ENCODE data around the gene KCTD17. TPM values are rescaled to one million over a fixed set of nuclear protein-coding genes. Genes with fewer than 3 reads are reported as not detected.

KCTD17 gene
- total RNA-seq, 1 donor = 25.0 TPM

GRCh38 chr22:37037669-37038068 lies 13.9 kb upstream of the KCTD17 start:
- Histone ChIP-seq H3K4me1 (ENCODE audit: insufficient read depth, low read length) (peaks cover 8% of the 10 kb centered on the region), H3K4me3 (ENCODE audit: insufficient read depth, low read length) (no peak overlapping the region), H3K36me3 (ENCODE audit: insufficient read depth, low read length) (no peaks in the 10 kb centered on the region), H4K20me1 (ENCODE audit: insufficient read depth, low read length) (no peaks in the 10 kb centered on the region), H3K79me2 (ENCODE audit: insufficient read depth, low read length) (no peaks in the 10 kb centered on the region), H3K4me2 (ENCODE audit: insufficient read depth, low read length) (no peak overlapping the region), H2AFZ (ENCODE audit: low read length) (no peak overlapping the region), H3K27ac (ENCODE audit: low read depth, low read length) (no peak overlapping the region), H3K9me3 (ENCODE audit: low read depth, low read length) (no peaks in the 10 kb centered on the region), H3K27me3 (ENCODE audit: insufficient read depth, low read length) (peaks cover 8% of the 10 kb centered on the region)
- TF ChIP-seq, protein P1, sequence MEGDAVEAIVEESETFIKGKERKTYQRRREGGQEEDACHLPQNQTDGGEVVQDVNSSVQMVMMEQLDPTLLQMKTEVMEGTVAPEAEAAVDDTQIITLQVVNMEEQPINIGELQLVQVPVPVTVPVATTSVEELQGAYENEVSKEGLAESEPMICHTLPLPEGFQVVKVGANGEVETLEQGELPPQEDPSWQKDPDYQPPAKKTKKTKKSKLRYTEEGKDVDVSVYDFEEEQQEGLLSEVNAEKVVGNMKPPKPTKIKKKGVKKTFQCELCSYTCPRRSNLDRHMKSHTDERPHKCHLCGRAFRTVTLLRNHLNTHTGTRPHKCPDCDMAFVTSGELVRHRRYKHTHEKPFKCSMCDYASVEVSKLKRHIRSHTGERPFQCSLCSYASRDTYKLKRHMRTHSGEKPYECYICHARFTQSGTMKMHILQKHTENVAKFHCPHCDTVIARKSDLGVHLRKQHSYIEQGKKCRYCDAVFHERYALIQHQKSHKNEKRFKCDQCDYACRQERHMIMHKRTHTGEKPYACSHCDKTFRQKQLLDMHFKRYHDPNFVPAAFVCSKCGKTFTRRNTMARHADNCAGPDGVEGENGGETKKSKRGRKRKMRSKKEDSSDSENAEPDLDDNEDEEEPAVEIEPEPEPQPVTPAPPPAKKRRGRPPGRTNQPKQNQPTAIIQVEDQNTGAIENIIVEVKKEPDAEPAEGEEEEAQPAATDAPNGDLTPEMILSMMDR (IDR thresholded peaks at IDR 0.05; ENCODE audit: extremely low read depth, low read depth, low read length) = no peak
- peak; percentile 42 for DNase-seq (ENCODE audit: insufficient read length, low spot score, missing footprints)

DNA sequence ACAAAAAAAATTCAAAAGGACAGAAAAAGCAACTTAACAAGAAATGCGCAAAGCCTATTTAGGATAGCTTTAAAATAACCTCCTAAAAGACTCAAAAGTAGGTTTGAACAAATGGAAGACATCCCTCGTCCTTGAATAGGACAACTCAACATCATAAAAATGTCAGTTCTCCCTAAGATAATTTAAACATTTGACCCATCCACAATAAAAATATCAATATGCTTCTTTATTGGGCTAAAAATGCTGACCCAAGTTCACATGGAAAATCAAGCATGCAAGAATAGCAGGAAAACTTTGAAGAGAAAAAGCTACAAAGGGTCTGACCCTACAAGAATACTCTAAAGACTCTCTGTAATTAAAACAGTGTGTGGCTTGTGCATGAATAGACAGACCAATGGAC lies 12.1 kb upstream of the KCTD17 start:
- TF ChIP-seq, protein P1 (IDR thresholded peaks at IDR 0.05; ENCODE audit: extremely low read depth, low read depth, low read length) = no peak
- no peaks in the 10 kb centered on the region for H3K9me3 ChIP-seq (ENCODE audit: low read depth, low read length)
- no peak overlapping the region for H3K27ac ChIP-seq (ENCODE audit: low read depth, low read length)
- peaks cover 8% of the 10 kb centered on the region for H3K27me3 ChIP-seq (ENCODE audit: insufficient read depth, low read length)
- H4K20me1 ChIP-seq (ENCODE audit: insufficient read depth, low read length) = no peaks in the 10 kb centered on the region
- H3K4me2 ChIP-seq (ENCODE audit: insufficient read depth, low read length) = no peak overlapping the region
- peaks cover 5% of the 10 kb centered on the region for H3K4me1 ChIP-seq (ENCODE audit: insufficient read depth, low read length)
- no peaks in the 10 kb centered on the region for H3K36me3 ChIP-seq (ENCODE audit: insufficient read depth, low read length)
- DNase-seq (ENCODE audit: insufficient read length, low spot score, missing footprints) = no peak
- H2AFZ ChIP-seq (ENCODE audit: low read length) = no peak overlapping the region
- no peak overlapping the region for H3K4me3 ChIP-seq (ENCODE audit: insufficient read depth, low read length)
- no peaks in the 10 kb centered on the region for H3K79me2 ChIP-seq (ENCODE audit: insufficient read depth, low read length)

DNA sequence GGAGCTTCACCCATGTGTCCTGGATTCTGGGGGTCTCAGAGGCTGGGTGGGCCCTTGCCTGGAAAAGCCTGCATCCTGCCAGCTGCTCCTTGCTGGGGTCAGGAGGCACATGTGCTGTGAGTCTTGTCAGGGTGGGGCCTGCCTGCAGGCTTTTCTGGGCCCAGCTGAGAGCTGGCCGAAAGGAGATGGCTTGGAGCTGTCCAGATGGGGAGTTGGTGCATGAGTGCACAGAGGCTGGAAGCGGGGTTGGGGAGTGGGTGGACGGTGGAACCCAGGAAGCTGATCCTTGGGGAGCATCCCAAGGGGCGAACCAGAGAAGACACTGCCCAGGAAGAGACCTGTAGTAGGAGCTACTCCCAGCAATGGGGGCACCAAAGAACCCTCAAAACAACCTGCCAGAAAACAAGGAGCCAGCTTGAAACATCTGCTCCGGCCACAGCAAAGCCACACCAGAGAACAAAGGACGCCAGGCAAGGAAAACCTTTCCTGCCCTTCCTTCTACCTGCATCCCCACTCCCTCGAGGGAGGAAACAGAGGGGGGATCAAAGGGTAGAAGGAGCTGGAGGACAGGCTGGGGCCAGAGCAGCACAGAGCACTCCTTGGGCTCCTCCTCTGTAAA lies 8.2 kb upstream of the KCTD17 start:
- DNase-seq (ENCODE audit: insufficient read length, low spot score, missing footprints) = peak; percentile 36

DNA sequence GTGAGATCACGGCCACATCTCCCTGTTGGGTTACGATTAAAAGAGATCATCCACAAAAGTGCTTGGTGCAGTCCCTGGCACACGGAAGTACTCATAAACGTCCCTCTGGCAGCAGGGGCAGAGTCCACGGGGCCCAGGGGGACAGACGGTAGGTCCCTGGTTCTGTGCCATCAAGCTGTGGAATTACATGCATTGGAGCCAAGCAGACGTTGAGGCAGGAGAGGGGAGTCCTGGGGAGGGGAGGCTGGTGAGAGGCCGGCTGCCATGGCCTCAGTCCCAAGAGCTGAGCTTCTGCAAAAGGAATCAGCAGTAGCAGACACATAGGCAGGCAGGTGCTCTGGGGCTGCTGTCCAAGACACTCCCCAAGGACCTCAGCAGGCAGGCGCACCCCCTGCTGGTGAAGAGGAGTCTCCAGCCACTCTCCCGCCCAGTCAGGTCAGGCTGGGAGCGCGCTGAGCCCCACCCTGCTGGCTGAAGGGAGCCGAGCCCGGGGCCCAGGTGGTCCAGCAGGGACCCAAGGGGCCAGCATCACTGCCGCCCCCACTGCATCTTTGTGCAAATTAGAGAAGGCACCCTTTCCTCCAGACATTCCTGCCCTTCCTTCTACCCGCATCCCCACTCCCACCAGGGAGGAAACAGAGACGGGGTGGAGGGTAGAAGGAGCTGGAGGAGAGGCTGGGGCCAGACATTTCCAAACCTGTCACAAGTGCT lies 7.6 kb upstream of the KCTD17 start:
- no peak overlapping the region for H2AFZ ChIP-seq (ENCODE audit: low read length)
- TF ChIP-seq, protein P1 (IDR thresholded peaks at IDR 0.05; ENCODE audit: extremely low read depth, low read depth, low read length) = peak; percentile 48

More for the DNA sequence above, 8.2 kb upstream of the KCTD17 start:
- TF ChIP-seq, protein P1 (IDR thresholded peaks at IDR 0.05; ENCODE audit: extremely low read depth, low read depth, low read length) = no peak
- Histone ChIP-seq H3K27ac (ENCODE audit: low read depth, low read length) (no peak overlapping the region), H4K20me1 (ENCODE audit: insufficient read depth, low read length) (no peaks in the 10 kb centered on the region), H3K79me2 (ENCODE audit: insufficient read depth, low read length) (no peaks in the 10 kb centered on the region), H3K4me2 (ENCODE audit: insufficient read depth, low read length) (no peak overlapping the region), H3K36me3 (ENCODE audit: insufficient read depth, low read length) (no peaks in the 10 kb centered on the region), H2AFZ (ENCODE audit: low read length) (no peak overlapping the region), H3K4me1 (ENCODE audit: insufficient read depth, low read length) (peaks cover 10% of the 10 kb centered on the region), H3K9me3 (ENCODE audit: low read depth, low read length) (no peaks in the 10 kb centered on the region), H3K4me3 (ENCODE audit: insufficient read depth, low read length) (no peak overlapping the region), H3K27me3 (ENCODE audit: insufficient read depth, low read length) (no peaks in the 10 kb centered on the region)

More for the DNA sequence above, 7.6 kb upstream of the KCTD17 start:
- H3K4me2 ChIP-seq (ENCODE audit: insufficient read depth, low read length) = no peak overlapping the region
- H3K36me3 ChIP-seq (ENCODE audit: insufficient read depth, low read length) = no peaks in the 10 kb centered on the region
- no peaks in the 10 kb centered on the region for H3K9me3 ChIP-seq (ENCODE audit: low read depth, low read length)
- H3K4me1 ChIP-seq (ENCODE audit: insufficient read depth, low read length) = peaks cover 10% of the 10 kb centered on the region
- H3K79me2 ChIP-seq (ENCODE audit: insufficient read depth, low read length) = no peaks in the 10 kb centered on the region
- no peaks in the 10 kb centered on the region for H3K27me3 ChIP-seq (ENCODE audit: insufficient read depth, low read length)
- H3K27ac ChIP-seq (ENCODE audit: low read depth, low read length) = no peak overlapping the region
- no peak overlapping the region for H3K4me3 ChIP-seq (ENCODE audit: insufficient read depth, low read length)
- DNase-seq (ENCODE audit: insufficient read length, low spot score, missing footprints) = peak; percentile 95
- no peaks in the 10 kb centered on the region for H4K20me1 ChIP-seq (ENCODE audit: insufficient read depth, low read length)

All from osteoblast (primary cell).